HepG2 (cell line): Measurements from ENCODE around the gene FNDC10. TPM values are rescaled to one million over a fixed set of nuclear protein-coding genes. Genes with fewer than 3 reads are reported as not detected.
A peak's percentile ranks its signal among the peaks of the same experiment; 100 is the strongest.

Source experiments
- ATAC-seq: fragments of 200-7000 bp; cut with Tn5 transposase; 3 replicates; pipeline ENCODE4 v1.9.1; 2020; ENCODE audit warnings: mild to moderate bottlenecking, moderate library complexity
- BruUV-seq: library from RNA; stranded (reverse); fragments of 400-500 nt; replicated peaks from 2 replicates; lab custom pipeline; 2021; lab: Mats Ljungman, UMichigan
- CTCF ChIA-PET: fragments of 300-600 bp; formaldehyde crosslinking; extraction: SDS; loops from one replicate; lab custom pipeline; 2021; ENCODE audit warnings: low total read pairs, inconsistent platforms, low intra/inter-chr PET ratio; lab: Yijun Ruan, JAX
- POLR2A ChIA-PET: fragments of 350-600 bp; sonication (Branson Sonifier 250); formaldehyde crosslinking; loops from one replicate; lab custom pipeline; 2020; ENCODE audit warnings: antibody characterized with exemption, inconsistent platforms; lab: Yijun Ruan, JAX
- DNase-seq: peaks from one replicate; pipeline ENCODE4 v3.0.0-alpha.2; 2015; ENCODE audit warnings: low spot score
- FAIRE-seq: peaks from 3 replicates; lab custom pipeline; 2011; peaks lifted over from hg19 to GRCh38; lab: Jason Lieb, UNC
- H2AFZ ChIP-seq: one replicate; pipeline ENCODE4 v1.6.1; 2011; ENCODE audit warnings: low read length, inconsistent platforms
- H3K27ac ChIP-seq: fragments of 300-600 bp; 3 replicates; pipeline ENCODE4 v1.8.0; 2011; ENCODE audit warnings: mixed run types, mild to moderate bottlenecking, mixed read lengths, low read length, inconsistent platforms; ENCODE audit not compliant: insufficient read depth; ENCODE audit errors: extremely low read length
- H3K27me3 ChIP-seq, 2 experiments: fragments of 200-600 bp in 1 of 2; 2 replicates in 1 of 2; 3 replicates in 1 of 2; pipeline versions ENCODE4 v1.6.0 to v1.8.0; 2011; ENCODE audit warnings: low read length in 2 of 2, mild to moderate bottlenecking in 2 of 2, moderate library complexity in 2 of 2, inconsistent platforms in 1 of 2; ENCODE audit not compliant: insufficient read depth in 2 of 2, control insufficient read depth in 1 of 2
- H3K36me3 ChIP-seq, 2 experiments: fragments of 200-600 bp in 1 of 2; replicated peaks in 1 of 2; 2 replicates in 1 of 2; 3 replicates in 1 of 2; pipeline versions ENCODE4 v1.5.1 to v1.8.0; 2011; ENCODE audit warnings: low read length in 2 of 2, inconsistent platforms in 1 of 2; ENCODE audit not compliant: insufficient read depth in 2 of 2, control insufficient read depth in 1 of 2
- H3K4me1 ChIP-seq: 2 replicates; pipeline ENCODE4 v1.5.1; 2012; ENCODE audit warnings: low read length, inconsistent platforms; ENCODE audit not compliant: insufficient read depth
- H3K4me2 ChIP-seq: 2 replicates; pipeline ENCODE4 v1.6.0; 2011; ENCODE audit warnings: low read depth, low read length, inconsistent platforms
- H3K4me3 ChIP-seq, 3 experiments: fragments of 200-600 bp in 1 of 3; sonication (generic), shearing (Covaris generic) in 1 of 3; replicated peaks in 1 of 3; 2 replicates each; pipeline ENCODE4 v1.5.1; 2011 to 2016; ENCODE audit warnings: low read length in 3 of 3, inconsistent platforms in 2 of 3, low read depth in 2 of 3, mild to moderate bottlenecking in 2 of 3, control low read depth in 1 of 3, mixed read lengths in 1 of 3; ENCODE audit not compliant: insufficient read depth in 1 of 3
- H3K79me2 ChIP-seq: one replicate; pipeline ENCODE4 v1.6.1; 2011; ENCODE audit warnings: low read length, inconsistent platforms; ENCODE audit not compliant: insufficient read depth
- H3K9ac ChIP-seq: 2 replicates; pipeline ENCODE4 v1.6.0; 2011; ENCODE audit warnings: mild to moderate bottlenecking, low read depth, low read length, inconsistent platforms; ENCODE audit not compliant: insufficient read depth
- H3K9me3 ChIP-seq: 2 replicates; pipeline ENCODE4 v1.5.1; 2012; ENCODE audit warnings: mild to moderate bottlenecking, low read length
- H4K20me1 ChIP-seq: 2 replicates; pipeline ENCODE4 v1.6.0; 2011; ENCODE audit warnings: inconsistent platforms, mild to moderate bottlenecking, low read length, moderate library complexity; ENCODE audit not compliant: insufficient read depth
- MAFG ChIP-seq: sonication (generic); formaldehyde crosslinking; IDR thresholded peaks from 2 replicates; pipeline ENCODE4 v1.5.1; 2020; ENCODE audit warnings: mild to moderate bottlenecking, missing genetic modification reagents
- MEIS2 ChIP-seq: sonication (generic); formaldehyde crosslinking; IDR thresholded peaks from 2 replicates; pipeline ENCODE4 v1.9.0; 2021; ENCODE audit warnings: mild to moderate bottlenecking, missing genetic modification reagents
- ZNF501 ChIP-seq: sonication (generic); formaldehyde crosslinking; IDR thresholded peaks from 2 replicates; pipeline ENCODE4 v1.5.1; 2020; ENCODE audit warnings: mild to moderate bottlenecking, moderate library complexity, missing genetic modification reagents
- ZNF547 ChIP-seq: sonication (generic); formaldehyde crosslinking; IDR thresholded peaks from 2 replicates; pipeline ENCODE4 v1.5.1; 2020; ENCODE audit warnings: mild to moderate bottlenecking, missing genetic modification reagents
- ZNF605 ChIP-seq: sonication (generic); formaldehyde crosslinking; IDR thresholded peaks from 2 replicates; pipeline ENCODE4 v1.8.0; 2022; ENCODE audit warnings: mild to moderate bottlenecking, missing genetic modification reagents
- WGBS: methylation state at CpG from one replicate; pipeline ENCODE4 v1.1.6; 2017; ENCODE audit warnings: low lambda C conversion rate; 5-methylcytosine and 5-hydroxymethylcytosine counted together
- in situ Hi-C: cut with HindIII; loops from 2 replicates; pipeline ENCODE4 v1.10.0; 2017; ENCODE audit warnings: low pct_unique_long_range_greater_than_20kb; ENCODE audit not compliant: extremely low pct_ligation_motif_present
- intact Hi-C: fragments of 100-400 bp; cut with micrococcal nuclease; formaldehyde crosslinking; loops from one replicate; pipeline ENCODE4 v1.10.0; 2022; ENCODE audit not compliant: unreplicated experiment
- polyA plus RNA-seq, 8 experiments: library from polyadenylated mRNA; depleted of rRNA in 3 of 8; stranded (reverse) in 7 of 8; unstranded in 1 of 8; fragments of >200 nt; fragmentation: Illumina TruSeq in 4 of 8; extraction: Trizol in 4 of 8; gene quantifications; 2 replicates each; pipeline versions ENCODE4 v1.2.1 to v1.2.3, GENCODE V29; 2011 to 2016; ENCODE audit warnings: low read depth in 4 of 8, missing spikeins in 1 of 8, mixed read lengths in 1 of 8; ENCODE audit not compliant: insufficient read depth in 1 of 8
- total RNA-seq, 5 experiments: library from RNA; depleted of rRNA; stranded (reverse); fragments of >200 nt; fragmentation: Illumina TruSeq; extraction: Trizol; gene quantifications; 2 replicates each; pipeline ENCODE4 v1.2.3, GENCODE V29; 2016; ENCODE audit warnings: low read depth in 1 of 5
- TF ChIP-seq, protein P1 (sequence below): sonication (generic); formaldehyde crosslinking; IDR thresholded peaks from 2 replicates; pipeline ENCODE4 v1.5.1; 2020; ENCODE audit warnings: missing genetic modification reagents, mild to moderate bottlenecking, borderline replicate concordance

Gene FNDC10
- total and polyA plus RNA-seq, 2 of the 13 experiments (the other 11 are each of a cell fraction or from before 2014, with no cell fraction given), result 2.2 to 2.5 TPM

- DNase-seq, result no peak
- H3K9me3 ChIP-seq, result no peaks in the 10 kb centered on the region
- 96% methylated on average over 14 of the region's 19 CpGs for WGBS
- no peak for ATAC-seq
- peaks cover 46% of the 10 kb centered on the region for H3K79me2 ChIP-seq
- peaks cover 23% of the 10 kb centered on the region for H4K20me1 ChIP-seq
- no peak overlapping the region for H3K4me3 ChIP-seq
- FAIRE-seq, result no peak
- no peak overlapping the region for H3K4me2 ChIP-seq
- H3K4me1 ChIP-seq, result no peaks in the 10 kb centered on the region
- ChIA-PET POLR2A (interaction anchor here (1.4 kb wide), 1 partner anchor 59 kb away, joined by 3 read pairs; no protein-coding TSS in a partner anchor), CTCF (no interaction called here)
- TSS peak; percentile 21 for BruUV-seq
- H3K27me3 ChIP-seq, result no peaks in the 10 kb centered on the region
- TF ChIP-seq ZNF501 (CRISPR knock-in tag) (no peak), ZNF547 (CRISPR knock-in tag) (no peak), MEIS2 (CRISPR knock-in tag) (no peak), ZNF605 (CRISPR knock-in tag) (no peak)
- TF ChIP-seq, protein P1, sequence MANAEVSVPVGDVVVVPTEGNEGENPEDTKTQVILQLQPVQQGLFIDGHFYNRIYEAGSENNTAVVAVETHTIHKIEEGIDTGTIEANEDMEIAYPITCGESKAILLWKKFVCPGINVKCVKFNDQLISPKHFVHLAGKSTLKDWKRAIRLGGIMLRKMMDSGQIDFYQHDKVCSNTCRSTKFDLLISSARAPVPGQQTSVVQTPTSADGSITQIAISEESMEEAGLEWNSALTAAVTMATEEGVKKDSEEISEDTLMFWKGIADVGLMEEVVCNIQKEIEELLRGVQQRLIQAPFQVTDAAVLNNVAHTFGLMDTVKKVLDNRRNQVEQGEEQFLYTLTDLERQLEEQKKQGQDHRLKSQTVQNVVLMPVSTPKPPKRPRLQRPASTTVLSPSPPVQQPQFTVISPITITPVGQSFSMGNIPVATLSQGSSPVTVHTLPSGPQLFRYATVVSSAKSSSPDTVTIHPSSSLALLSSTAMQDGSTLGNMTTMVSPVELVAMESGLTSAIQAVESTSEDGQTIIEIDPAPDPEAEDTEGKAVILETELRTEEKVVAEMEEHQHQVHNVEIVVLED (CRISPR knock-in tag), result no peak
- H3K9ac ChIP-seq, result no peak overlapping the region
- intact Hi-C loops, result no loop called here
- H2AFZ ChIP-seq, result no peak overlapping the region
- H3K36me3 ChIP-seq, result peaks cover 26 to 57% of the 10 kb centered on the region in 2 experiments
- no peak overlapping the region for H3K27ac ChIP-seq
- in situ Hi-C loops, result no loop called here
Measured at GRCh38 chr1:1564268-1564667, 35.7 kb downstream of the FNDC10 start.

GRCh38 chr1:1563688-1564087 lies 36.2 kb downstream of the FNDC10 start:
- in situ Hi-C loops, result no loop called here
- Histone ChIP-seq H3K79me2 (peaks cover 41% of the 10 kb centered on the region), H4K20me1 (peaks cover 21% of the 10 kb centered on the region), H3K4me3 (no peak overlapping the region), H3K9me3 (no peaks in the 10 kb centered on the region), H3K4me2 (no peak overlapping the region), H3K27ac (no peak overlapping the region), H3K27me3 (no peaks in the 10 kb centered on the region), H2AFZ (no peak overlapping the region), H3K4me1 (no peaks in the 10 kb centered on the region), H3K9ac (no peak overlapping the region), H3K36me3 (peaks cover 26 to 54% of the 10 kb centered on the region in 2 experiments)
- no peak for FAIRE-seq
- ATAC-seq, result no peak
- intact Hi-C loops, result no loop called here
- no peak for TF ChIP-seq MAFG
- CTCF ChIA-PET, result no interaction called here
- BruUV-seq, result no TSS peak
- POLR2A ChIA-PET, result no interaction called here
- WGBS, result 96% methylated on average over 12 of the region's 12 CpGs
- DNase-seq, result no peak
